ENCODE results near the gene BRD9.

GRCh38 chr5:862367-863243, 30.0 kb downstream of the BRD9 start:
- TF ChIP-seq, protein P1, sequence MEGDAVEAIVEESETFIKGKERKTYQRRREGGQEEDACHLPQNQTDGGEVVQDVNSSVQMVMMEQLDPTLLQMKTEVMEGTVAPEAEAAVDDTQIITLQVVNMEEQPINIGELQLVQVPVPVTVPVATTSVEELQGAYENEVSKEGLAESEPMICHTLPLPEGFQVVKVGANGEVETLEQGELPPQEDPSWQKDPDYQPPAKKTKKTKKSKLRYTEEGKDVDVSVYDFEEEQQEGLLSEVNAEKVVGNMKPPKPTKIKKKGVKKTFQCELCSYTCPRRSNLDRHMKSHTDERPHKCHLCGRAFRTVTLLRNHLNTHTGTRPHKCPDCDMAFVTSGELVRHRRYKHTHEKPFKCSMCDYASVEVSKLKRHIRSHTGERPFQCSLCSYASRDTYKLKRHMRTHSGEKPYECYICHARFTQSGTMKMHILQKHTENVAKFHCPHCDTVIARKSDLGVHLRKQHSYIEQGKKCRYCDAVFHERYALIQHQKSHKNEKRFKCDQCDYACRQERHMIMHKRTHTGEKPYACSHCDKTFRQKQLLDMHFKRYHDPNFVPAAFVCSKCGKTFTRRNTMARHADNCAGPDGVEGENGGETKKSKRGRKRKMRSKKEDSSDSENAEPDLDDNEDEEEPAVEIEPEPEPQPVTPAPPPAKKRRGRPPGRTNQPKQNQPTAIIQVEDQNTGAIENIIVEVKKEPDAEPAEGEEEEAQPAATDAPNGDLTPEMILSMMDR (tag by site-specific recombination; IDR thresholded peaks at IDR 0.05) = no peak
- TF ChIP-seq ZBTB49 (tag by site-specific recombination; IDR thresholded peaks at IDR 0.05; ENCODE audit: low read depth) = no peak
- no peak for TF ChIP-seq OVOL3 (tag by site-specific recombination; IDR thresholded peaks at IDR 0.05)
- no peak for TF ChIP-seq BCL11A (tag by site-specific recombination; IDR thresholded peaks at IDR 0.05; ENCODE audit: low read depth)
